NCI-H1048 (cell line): Measurements from ENCODE around the gene FARS2.

Experiments
- DNase-seq: peaks from one replicate; lab custom pipeline; 2025; lab: John Stamatoyannopoulos, UW

The FARS2 gene

DNA sequence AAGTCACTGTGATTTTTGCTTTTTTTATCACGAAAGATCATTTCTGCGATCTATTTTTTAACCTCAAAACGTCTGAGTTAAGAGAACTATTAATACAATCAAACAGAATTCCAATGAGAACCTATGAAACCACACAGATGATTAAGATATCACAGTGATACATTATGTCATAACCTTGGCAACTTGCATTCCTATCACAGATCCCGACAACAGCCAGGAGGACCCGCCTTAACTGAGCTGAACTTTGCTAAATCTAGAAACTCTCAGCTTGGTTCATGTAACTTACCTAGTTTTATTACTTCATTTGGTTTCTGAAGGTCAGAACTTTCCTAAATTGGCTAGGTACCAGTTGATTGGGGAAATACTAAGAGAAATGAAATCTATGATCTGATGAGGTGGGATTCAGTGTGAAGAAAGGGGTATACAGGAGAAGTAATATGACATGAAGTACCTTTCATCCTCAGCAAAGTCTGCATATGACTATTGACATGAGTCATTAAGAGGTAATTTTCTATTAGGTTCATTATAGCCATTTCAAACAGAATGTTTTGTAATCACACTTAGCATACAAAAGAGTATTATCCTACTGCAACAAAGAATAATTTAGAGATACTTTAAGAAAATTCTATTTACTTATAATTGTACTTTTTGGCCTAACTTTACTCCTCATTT, 11.7 kb upstream of the FARS2 start:
- no peak for DNase-seq

DNA sequence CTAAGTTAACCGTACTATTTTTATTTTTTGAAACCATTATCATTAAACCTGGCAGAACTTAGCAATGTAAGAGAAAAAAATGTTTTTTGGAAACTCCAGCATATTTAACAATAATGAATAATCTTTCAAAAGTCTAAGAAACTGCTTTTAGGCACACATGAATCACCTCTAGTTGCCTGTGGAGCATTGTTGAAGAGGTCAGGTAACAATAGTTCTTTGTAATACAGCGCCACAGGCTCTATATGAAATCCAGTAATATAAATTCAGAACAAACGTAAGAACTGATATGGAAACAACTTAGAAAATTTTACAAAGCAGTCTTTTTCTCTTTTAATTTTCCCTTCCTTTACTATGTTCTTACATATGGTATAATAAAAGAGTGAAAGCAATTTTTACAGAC, 10.9 kb upstream of the FARS2 start:
- no peak for DNase-seq

DNA sequence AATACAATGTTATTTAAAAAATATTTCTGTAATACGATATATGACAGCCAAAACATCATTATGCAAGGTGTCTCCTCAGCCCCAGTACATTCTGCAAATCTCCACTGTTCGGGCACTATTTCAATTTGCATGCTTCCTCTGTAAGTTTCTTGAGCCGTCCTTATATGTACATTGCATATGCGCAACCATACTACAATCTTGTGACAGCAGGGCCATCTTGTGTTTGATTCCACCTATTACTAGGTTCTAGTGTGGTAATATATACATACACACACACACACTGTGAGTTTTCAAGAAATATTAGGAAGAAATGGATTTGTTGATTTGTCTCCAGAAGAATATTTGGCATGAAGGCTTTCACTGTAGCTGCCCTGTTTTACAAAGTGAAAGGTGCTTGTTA, 10.4 kb upstream of the FARS2 start:
- DNase-seq = no peak

DNA sequence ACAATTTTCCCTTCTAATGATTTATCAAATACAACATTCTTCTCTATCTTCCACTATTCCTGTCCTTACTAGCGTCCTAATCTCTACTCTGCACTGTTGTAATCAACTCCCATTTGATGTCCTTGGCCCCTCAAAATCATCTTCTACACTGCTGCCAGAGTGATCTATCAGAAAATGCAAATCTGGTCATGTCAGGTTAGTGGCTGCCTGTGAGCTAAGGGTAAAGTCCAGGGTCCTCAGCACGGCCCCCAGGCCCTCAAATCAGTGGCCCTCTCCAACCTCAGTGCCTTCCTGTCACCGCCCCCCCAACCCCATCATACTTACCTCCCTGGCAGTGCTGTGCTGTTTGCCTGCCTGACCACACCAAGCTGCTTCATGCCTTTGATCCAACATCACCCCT, 4.4 kb upstream of the FARS2 start:
- DNase-seq = no peak

DNA sequence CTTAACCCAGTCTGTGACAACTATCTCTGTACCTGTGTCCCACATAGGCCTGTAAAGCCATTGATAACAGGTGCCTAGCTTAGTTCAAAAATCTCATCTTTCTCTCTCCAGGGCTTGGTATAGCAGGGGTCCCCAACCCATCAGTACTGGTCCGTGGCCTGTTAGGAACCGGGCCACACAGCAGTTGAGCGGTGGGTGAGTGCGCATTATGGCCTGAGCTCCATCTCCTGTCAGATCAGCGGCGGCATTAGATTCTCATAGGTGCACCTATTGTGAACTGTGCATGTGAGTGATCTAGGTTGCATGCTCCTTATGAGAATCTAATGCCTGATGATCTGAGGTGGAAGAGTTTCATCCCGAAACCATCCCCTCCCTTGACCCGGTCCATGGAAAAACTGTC, 3.9 kb upstream of the FARS2 start:
- DNase-seq = no peak

DNA sequence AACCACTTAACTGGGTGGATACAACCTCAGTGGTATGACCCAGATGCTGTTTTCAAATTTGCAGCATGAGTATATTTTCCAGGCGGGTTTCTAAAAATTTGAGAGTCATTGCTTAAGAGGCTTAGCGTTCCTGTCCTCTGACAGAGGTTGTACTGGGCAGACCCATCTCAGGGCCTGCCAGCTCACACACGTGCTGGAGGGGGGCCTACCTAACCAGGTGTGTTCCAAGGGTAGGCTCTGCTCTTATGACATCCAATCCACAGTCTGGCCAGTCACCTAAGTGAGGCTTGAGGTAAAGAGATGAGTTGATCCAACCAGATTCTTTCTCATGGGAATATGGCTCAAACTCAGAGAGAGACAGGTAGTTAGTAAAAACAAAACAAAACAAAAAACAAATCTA, 1.9 kb upstream of the FARS2 start:
- DNase-seq = no peak

DNA sequence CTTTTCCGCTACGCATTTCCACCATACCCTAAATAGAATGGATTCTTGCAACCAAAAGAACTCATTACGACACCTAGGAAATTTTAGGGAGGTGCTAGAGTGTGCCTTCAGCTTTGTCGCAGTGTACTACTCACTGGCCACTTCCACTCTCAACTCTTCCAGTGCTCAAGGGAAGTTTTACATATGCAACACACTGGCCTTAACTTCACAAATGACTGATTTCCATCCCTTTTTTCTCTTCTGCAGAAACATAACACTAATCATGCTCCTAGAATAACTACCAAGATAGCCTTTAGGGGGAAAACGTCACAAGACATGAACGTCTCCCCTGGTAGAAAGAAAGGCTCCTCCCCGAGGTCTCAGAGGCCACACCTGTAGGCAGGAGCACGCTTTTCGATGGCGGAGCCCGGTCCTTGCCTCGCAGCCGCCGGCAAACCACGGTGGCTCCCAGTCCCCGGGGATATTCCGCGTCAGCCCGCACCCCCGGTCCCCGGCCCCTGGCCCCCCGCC, 1.1 kb upstream of the FARS2 start:
- DNase-seq = no peak

DNA sequence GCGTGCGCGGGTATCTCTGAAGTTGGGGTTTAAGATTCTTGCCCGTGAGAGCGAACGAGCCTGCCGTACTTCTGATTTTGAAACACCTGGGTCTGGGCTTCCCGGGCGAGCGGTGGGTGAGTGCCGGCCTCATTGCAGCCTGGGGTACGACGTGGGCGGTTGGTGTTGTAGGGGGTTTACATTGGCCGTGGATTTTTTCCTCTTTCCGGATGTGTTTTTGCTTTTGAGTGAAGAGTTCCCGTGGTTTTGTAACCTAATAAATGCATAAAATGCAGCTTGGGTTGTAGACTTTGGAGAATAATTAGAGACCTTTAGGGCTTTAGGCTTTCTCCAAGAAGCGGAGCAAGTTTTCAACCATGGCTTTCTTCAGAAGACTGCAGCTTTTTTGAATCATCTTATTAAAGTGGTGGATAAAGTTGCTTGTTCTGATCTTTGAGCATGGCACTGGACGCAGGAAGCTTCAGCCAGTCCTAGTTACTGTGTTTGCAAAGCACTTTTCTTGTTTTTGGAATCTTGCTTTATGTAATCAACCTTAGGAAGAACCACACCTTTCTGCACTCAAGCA, 314 bp downstream of the FARS2 start:
- DNase-seq = no peak

DNA sequence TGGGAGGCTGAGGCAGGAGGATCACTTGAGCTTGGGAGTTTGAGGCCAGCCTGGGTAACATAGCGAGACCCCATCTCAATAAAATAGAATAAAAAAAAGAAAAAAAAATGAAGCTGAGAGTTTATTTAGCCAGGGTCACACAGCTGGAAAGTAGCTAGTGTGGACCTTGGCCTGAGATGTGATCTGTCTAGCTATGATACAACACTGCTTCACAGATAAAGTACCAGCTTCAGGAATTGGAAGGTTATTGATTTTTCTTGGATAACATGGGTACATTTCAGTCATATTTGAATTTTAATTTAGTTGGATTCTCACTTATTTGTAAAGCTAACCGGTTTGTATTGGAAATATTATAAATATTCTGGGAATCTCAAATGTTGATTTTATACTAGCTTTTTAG, 5.1 kb downstream of the FARS2 start:
- DNase-seq = no peak

DNA sequence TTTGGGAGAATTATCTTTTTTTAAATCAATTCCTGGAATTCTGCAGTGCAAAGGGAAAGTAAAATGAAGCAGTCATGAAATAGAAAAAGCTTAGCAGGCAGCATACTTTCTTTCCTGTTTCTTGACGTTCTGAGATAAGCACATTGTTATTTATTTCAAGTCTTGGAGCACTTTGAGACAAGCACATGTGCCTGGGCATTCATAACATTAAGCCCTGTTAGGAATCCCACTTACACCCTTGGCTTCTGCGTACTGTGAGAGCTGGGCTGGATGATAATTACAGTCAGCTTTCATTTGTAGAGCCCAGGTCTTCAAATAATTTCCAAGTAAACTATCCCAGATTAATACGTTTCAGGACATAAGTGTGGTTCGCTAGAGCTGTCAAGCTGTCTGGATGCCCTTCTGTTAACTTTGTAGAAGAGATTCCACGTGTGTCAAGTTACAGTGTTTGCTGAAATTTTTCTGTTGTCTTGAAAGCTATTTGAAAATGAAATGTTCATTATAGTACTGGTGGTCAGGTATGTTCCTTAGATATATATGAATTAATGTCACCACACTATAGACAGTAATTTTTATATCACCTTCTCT, 8.9 kb downstream of the FARS2 start:
- DNase-seq = no peak

DNA sequence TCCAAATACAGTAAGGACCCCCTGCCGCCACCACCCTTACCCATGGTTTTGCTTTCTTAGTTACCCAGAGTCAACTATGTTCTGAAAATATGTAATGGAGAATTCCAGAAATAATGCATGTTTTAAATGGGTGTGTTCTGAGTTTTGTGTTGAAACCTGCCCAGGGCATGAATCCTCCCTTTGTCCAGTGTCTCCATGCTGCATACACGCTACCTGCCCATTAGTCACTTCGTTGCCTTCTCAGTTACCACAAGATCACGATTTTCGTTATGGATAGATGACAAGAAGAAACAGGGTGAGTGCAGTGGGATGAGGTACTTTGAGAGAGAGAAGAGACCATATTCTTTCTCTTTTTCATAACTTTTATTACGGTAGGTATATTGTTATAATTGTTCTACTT, 10.6 kb downstream of the FARS2 start:
- no peak for DNase-seq

DNA sequence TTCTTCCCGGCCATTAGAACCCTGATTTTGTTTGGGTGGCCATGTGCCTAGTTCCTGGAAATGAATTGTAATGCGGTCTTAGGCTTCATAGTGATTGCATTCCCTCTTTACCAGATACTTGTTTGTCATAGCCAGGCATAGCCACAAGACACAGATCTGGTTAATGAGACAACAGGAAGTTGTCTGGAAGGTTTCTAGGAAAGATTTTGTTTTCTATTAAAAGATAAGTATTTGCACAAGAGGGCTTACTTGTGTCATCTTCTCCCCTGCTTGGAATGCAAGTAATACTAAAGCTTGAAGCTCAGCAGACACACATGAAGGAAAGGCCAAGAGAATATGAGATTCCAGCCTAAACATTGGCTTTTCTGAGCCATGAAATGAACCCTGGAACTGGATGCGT, 12.9 kb downstream of the FARS2 start:
- DNase-seq = no peak

DNA sequence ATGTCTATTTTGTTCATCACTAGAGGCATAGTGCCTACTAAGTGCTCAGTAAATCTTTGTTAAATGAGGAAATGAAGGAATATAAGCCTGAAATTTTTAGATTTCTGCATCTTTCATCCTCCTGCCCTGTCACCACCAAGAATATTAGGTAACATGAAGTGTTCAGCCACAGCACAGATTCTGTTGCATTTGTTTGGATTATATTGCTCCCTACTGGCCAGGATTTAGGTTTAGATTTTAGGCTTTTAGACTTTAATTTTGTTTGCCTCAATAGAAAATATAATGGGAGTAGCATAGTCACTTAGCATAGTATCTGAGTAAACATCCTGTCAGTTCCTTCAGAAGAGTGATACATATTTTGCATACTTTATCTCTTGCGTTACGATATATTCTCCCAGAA, 14.2 kb downstream of the FARS2 start:
- DNase-seq = no peak

DNA sequence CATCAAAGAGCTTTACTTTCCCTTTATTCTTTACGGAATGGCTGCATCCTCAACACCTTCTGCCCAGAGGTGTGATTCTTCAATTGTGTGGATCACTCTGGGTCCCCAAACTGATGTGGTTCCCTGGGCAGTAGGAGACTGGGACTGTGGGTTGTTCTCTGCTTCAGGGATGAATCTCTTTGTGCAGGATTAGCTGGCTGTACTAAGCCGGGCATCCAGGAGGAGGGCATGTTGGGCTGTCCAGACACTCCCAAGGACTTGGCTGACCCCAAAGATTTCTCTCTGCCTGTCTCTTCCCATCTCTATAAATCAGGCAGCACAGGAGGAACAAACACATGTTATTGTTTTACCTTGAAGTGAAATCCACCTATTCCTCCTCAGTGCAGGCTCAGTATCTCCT, 15.3 kb downstream of the FARS2 start:
- no peak for DNase-seq

DNA sequence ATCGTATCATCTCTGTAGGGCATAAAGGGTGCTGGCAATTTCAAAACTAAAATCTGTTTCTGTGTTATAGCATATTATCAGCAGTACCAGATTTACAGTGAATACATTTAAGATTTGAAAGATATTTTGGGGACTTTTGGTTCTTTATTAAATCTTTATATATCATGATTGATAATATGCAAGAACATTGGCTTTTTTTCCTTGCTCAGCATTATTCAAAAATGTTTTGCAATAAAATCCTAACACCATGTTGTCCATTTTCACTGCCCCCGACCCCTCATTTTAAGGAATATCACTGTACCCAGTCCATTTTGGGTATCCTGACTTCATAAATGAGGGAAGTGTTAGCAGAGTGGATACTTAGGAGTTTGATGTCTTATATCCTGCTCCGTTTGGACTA, 16.3 kb downstream of the FARS2 start:
- DNase-seq = no peak

DNA sequence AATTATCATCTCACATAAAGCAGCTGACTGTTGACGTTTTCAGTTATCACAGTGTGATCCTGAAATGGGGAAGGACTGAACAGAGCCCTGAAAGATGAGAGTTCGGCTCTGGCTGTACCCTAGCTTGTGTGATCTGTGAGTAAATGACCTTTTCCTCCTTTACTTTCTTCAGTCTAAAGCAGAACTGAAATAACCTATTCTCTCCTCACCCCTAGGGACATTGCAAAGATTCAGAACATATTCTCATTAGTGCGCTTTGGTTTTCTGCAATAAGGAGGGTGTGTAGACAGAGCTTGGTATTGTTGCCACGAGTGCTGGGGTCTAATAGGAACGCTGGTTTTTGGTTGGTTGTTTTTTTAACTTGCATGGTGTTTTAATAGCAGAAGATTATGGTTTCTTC, 16.7 kb downstream of the FARS2 start:
- no peak for DNase-seq

DNA sequence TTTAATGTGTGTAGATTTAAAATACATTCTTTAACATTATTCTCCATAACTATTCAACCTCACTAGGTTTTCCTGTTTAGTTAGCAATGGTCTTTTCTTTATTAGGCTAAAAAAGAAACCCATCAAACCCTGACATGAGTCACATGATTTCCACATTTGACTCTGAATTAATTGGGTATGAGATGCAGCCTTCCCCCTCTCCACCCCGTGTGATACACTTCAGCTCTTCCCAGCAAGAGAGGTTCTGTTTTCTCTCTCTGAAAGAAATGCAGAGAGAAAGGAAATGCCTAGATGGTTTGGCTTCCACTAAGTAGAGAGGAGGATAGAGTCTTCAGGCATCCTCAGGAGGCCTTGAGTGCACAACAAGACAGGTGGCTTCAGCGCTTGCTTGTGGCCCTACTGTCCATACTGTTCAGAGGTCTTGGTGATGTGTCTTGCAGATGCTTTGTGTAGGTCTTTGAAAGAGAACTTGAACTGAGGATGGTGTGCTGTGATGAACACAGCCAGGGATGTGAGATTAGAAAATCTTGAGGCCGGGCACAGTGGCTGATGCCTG, 17.3 kb downstream of the FARS2 start:
- DNase-seq = no peak

DNA sequence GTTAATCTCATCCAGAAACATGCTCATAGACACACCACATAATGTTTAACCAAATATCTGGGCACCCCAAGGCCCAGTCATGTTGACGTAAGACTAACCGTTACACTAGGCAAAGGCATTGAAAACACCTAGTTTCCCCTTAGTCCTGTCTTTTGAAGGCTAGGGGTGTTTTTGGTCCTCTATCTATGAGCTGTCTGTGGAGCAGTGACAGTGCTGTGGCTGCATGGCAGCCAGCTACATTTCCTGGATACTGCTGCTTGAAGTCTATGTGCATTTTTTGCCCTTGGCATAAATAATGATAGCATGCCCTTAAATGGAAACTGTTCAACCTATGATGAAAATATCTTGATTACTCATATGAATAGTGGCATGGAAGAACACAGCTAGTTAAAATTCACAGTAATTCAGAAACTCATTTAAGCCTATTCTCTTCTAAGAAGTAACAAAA, 18.6 kb downstream of the FARS2 start:
- DNase-seq = no peak

DNA sequence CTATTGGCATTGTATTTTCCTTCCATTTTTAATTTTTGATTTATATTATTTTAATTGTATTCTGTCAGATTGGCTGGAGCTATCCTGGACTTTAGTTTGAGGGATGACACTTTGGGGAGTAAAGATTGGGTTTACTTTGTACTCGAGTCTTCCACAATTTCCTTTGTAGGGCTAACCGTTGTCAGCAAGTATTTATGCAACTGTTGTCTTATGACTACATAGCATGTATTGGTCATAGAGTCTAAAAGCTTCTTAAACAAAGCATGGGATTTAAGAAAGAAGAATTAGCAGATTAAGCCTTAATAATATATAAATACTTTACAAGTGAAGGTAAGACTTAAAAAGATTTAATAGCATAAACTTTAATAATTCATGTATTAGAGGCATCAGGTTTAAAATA, 19.6 kb downstream of the FARS2 start:
- no peak for DNase-seq

DNA sequence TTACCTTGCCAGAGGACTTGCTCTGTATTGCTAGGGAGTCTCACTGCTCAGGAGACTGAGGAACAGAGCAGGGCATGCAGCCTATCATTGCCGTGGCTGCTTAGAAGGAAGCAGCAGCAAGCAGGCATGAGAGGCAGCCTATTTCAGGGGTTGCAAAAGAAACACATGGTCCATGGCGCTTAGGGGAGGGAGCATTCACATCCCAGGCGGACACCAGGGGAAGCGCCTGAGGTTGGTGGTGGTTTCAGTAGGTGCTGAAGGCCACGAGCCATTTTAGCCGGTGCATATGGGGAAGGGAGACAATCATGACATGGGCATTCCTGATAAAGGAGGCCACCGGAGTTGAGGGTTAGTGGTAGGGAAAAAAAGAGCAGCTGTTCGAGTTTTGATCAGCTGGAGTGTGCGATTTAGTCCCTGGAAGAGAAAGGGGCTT, 20.9 kb downstream of the FARS2 start:
- no peak for DNase-seq

DNA sequence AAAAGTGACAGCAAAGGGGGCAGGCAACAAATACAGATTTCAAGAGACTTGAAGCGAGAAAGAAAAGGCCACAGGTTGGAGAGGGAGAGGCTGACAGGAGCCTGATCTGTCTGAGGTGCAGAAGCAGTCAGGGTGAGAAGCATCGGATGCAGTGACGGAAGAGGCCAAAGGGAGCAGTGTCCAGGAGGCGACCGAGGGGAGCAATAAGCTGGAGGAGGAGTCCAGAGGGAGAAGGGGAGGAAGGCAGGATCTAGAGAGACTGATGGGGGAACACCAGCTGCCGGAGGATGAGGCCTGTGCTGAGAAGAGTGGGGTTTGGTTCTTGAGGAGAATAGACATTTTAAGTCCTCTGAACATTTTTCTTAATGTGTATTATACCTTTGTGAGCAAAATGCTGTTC, 23.8 kb downstream of the FARS2 start:
- DNase-seq = no peak

DNA sequence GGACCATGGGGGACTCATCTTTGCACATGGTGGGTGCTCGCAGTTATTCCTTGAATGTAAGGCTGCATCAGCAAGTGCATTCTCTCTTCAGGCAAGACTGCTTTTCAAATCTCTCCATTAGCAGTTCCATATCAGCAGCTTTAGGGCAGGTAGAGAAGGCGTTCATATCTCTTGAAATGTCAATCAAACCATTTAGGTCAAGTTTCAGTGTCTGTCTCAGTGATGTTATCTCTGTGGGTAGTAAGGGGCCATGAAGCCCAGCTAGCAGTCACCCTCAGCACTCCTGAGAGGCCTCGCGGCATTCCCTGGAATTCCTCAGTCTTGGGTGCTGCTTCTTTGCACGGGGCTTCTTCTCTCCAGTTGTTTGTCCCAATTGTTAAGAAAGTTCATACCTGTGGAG, 24.2 kb downstream of the FARS2 start:
- DNase-seq = no peak

DNA sequence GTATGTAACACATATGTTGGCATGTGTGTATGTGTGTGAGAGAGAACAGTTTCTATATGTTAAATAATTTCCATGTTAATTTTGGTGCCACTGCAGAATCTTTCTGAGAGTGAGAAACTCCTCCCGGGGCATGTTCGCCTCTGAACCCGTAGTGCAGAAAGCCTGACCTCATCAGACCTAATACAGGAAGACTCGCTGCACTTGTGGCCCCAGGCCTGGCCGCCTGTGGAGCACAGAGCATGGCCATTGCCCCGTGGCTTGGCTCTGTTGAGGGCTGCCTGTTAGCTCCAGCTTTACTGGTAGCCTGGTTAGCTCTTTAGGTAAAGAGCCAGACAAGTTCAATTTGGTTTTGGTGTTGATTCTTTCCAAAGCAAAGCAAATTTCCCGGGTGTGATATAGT, 25.5 kb downstream of the FARS2 start:
- no peak for DNase-seq
